GM23338 (cell line): ENCODE data around the gene CHCHD3.

Experiments
- CTCF ChIP-seq, 2 experiments: fragments of 200-600 bp in 1 of 2; sonication (generic) in 1 of 2; conservative IDR thresholded peaks; 2 replicates each; pipeline versions ENCODE4 v1.5.1 to v1.6.1; 2016 to 2017; ENCODE audit warnings: antibody characterized with exemption in 2 of 2, low read depth in 2 of 2, mild to moderate bottlenecking in 2 of 2, moderate library complexity in 1 of 2
- EZH2 ChIP-seq: fragments of 200-600 bp; sonication (generic); IDR thresholded peaks from one replicate; pipeline ENCODE4 v1.8.0; 2017; ENCODE audit warnings: antibody characterized with exemption, mild to moderate bottlenecking, low read depth; ENCODE audit not compliant: unreplicated experiment
- EZH2phosphoT487 ChIP-seq: fragments of 200-600 bp; sonication (generic); IDR thresholded peaks from one replicate; pipeline ENCODE4 v1.8.1; 2018; ENCODE audit warnings: antibody characterized with exemption; ENCODE audit not compliant: unreplicated experiment
- POLR2AphosphoS5 ChIP-seq: IDR thresholded peaks from 2 replicates; pipeline ENCODE4 v1.6.1; 2016; ENCODE audit warnings: antibody characterized with exemption, low read depth
- ZNF462 ChIP-seq: fragments of 250-450 bp; sonication (Bioruptor Pico); IDR thresholded peaks from 2 replicates; pipeline ENCODE4 v1.5.0; 2020; ENCODE audit warnings: mild to moderate bottlenecking, moderate library complexity

DNA sequence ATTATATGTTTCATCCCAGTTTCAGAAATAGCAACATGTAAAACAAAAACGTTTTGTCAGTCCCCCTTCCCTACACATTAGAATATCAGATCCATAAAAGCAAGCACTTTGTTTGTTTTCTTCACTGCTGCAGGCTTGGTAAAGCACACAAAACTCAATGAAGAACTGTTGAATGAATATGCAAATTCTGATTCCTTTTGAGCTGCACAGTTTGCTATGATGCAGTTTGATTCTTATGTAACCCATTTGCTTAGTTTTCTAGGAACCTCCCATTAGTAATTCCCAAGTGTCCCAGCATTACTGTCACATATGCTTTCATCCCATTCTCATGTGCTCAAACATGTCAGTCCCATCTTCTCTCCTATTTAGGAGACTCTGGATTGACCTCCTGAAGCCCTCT lies 26.1 kb upstream of the CHCHD3 start:
- TF ChIP-seq CTCF (conservative IDR thresholded peaks at IDR 0.05; ENCODE audit: low read depth in 2 of 2) (no peak), EZH2phosphoT487 (no peak), POLR2AphosphoS5 (no peak), EZH2 (no peak), ZNF462 (CRISPR knock-in tag) (no peak)
